Measurements from ENCODE around the gene MDFIC. TPM values are rescaled to one million over a fixed set of nuclear protein-coding genes. Genes with fewer than 3 reads are reported as not detected.
A peak's percentile ranks its signal among the peaks of the same experiment; 100 is the strongest.

MDFIC gene
- total RNA-seq, 1 donor from 2014 or later = 8.7 TPM

DNA sequence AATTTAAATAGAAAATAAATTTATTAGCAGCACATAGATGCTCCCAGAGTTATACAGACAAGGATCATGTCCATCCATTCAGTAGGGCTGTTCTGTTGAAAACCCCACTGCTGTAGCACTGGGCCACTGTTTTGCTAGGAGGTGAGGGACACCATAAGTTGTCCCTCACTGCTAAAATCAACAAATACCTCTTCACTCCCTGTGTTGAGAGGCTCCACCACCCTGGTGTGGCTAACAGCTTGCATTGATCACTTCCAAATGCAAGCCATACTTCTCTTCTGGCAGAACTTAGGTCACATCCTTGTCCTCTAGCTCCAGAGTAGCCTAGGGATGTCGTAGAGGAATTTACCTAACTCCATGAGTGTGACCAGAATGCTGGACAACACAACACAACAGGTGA is 55.4 kb downstream of the MDFIC start:
- Histone ChIP-seq H3K27me3 (ENCODE audit: control insufficient read depth, insufficient read depth, low read length) (no peaks in the 10 kb centered on the region), H3K4me3 (ENCODE audit: low read depth, low read length) (no peak overlapping the region), H3K36me3 (ENCODE audit: control insufficient read depth, insufficient read depth, low read length) (no peaks in the 10 kb centered on the region)
- no peak for FAIRE-seq
- TF ChIP-seq, protein P1, sequence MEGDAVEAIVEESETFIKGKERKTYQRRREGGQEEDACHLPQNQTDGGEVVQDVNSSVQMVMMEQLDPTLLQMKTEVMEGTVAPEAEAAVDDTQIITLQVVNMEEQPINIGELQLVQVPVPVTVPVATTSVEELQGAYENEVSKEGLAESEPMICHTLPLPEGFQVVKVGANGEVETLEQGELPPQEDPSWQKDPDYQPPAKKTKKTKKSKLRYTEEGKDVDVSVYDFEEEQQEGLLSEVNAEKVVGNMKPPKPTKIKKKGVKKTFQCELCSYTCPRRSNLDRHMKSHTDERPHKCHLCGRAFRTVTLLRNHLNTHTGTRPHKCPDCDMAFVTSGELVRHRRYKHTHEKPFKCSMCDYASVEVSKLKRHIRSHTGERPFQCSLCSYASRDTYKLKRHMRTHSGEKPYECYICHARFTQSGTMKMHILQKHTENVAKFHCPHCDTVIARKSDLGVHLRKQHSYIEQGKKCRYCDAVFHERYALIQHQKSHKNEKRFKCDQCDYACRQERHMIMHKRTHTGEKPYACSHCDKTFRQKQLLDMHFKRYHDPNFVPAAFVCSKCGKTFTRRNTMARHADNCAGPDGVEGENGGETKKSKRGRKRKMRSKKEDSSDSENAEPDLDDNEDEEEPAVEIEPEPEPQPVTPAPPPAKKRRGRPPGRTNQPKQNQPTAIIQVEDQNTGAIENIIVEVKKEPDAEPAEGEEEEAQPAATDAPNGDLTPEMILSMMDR (IDR thresholded peaks at IDR 0.05; ENCODE audit: insufficient read depth, low read length, severe bottlenecking) = no peak
- no peak for DNase-seq (ENCODE audit: low read depth)

DNA sequence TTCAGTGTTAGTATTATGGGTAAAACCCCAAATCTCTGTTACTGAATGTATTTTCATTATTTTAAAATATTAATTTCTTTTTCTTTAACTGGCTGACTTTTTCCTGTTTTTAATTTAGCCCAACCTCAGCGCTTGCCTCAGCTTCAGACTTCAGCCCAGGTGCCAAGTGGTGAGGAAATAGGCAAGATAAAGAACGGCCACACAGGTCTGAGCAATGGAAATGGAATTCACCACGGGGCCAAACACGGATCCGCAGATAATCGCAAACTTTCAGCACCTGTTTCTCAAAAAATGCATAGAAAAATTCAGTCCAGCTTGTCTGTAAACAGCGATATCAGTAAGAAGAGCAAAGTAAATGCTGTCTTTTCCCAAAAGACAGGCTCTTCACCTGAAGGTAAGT is 57.5 kb downstream of the MDFIC start:
- FAIRE-seq = no peak
- Histone ChIP-seq H3K36me3 (ENCODE audit: control insufficient read depth, insufficient read depth, low read length) (no peaks in the 10 kb centered on the region), H3K4me3 (ENCODE audit: low read depth, low read length) (no peak overlapping the region), H3K27me3 (ENCODE audit: control insufficient read depth, insufficient read depth, low read length) (no peaks in the 10 kb centered on the region)
- peak; percentile 71 for DNase-seq (ENCODE audit: low read depth)
- TF ChIP-seq, protein P1 (IDR thresholded peaks at IDR 0.05; ENCODE audit: insufficient read depth, low read length, severe bottlenecking) = no peak

DNA sequence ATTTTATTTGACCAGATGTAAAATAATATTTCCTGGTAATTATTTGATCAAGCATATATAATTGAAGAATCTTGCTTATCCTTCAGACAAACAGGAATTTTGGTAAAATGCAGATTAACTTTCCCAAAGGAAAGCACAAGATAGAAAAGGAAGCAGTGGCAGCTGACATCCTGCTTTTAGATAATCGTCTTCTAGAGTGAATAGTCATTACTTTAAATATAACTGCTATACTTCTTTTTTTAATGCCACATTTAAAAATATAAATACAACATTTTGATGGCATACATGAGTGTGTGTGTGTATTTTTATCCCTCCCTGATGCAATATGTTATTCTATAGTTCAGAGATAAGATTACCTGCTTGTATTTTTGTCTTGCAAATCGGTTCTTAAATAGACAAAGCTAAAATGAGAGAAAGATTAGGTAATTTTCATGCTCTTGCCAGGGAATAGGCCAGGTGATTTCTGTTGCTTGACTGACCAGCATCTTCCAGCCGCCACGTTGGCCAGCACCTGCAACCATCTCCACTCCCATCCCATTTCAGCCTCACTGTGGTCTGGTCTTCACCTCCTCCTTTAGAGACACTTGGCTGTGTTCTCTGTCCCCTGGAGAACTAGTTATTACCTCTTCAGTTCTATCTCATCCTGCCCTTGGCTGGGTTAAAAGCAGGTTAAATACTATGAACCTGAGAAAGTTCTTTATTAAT is 58.1 kb downstream of the MDFIC start:
- H3K36me3 ChIP-seq (ENCODE audit: control insufficient read depth, insufficient read depth, low read length) = no peaks in the 10 kb centered on the region
- TF ChIP-seq, protein P1 (IDR thresholded peaks at IDR 0.05; ENCODE audit: insufficient read depth, low read length, severe bottlenecking) = no peak
- FAIRE-seq = no peak

DNA sequence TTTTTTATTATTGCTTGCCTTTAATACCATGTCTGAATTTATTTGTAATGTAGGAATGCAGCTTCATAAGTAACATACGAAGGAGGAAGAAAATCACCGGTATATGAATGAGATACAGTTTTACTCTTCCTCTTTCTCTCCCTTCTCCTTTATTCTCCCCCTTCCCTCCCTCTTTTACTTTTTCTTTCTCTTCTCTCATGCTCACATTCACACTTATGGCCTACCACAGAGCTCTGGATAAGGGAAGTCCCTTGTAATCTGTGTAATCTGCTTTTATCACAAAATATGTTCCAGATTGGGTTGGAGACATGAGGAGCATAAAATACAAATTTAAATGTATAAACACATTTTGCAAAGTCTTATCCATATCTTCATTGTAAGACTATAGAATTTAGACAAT is 59.4 kb downstream of the MDFIC start:
- H3K4me3 ChIP-seq (ENCODE audit: low read depth, low read length) = no peak overlapping the region
- TF ChIP-seq, protein P1 (IDR thresholded peaks at IDR 0.05; ENCODE audit: insufficient read depth, low read length, severe bottlenecking) = no peak

More for the DNA sequence above, 58.1 kb downstream of the MDFIC start:
- H3K27me3 ChIP-seq (ENCODE audit: control insufficient read depth, insufficient read depth, low read length) = no peaks in the 10 kb centered on the region
- DNase-seq (ENCODE audit: low read depth) = no peak
- no peak overlapping the region for H3K4me3 ChIP-seq (ENCODE audit: low read depth, low read length)

DNA sequence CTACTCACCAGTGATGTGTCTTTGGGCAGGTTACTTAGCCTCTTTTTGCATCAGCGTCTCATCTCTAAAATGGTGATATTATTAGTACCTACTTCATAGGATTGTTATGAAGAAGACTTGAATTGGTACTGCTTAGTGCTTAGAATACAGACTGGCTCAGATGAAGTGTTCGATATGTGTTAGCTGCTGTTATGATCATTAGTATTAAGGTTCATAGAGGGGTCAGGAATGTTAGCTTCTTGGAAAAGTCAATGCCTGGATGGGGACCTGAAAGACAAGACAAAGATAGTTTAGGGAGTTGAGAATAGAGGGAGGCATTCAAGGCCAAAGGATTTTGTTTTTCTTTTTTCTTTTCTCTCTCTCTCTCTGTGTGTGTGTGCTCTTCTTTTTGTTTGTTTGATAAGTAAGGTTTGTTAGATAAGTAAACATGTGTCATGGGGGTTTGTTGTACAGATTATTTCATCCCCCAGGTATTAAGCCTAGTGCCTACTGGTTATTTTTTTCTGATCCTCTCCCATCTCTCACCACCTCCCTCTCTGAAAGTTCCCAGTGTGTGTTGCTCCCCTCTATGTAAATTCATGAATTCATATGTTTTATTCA is 63.3 kb downstream of the MDFIC start:
- Histone ChIP-seq H3K36me3 (ENCODE audit: control insufficient read depth, insufficient read depth, low read length) (no peaks in the 10 kb centered on the region), H3K4me3 (ENCODE audit: low read depth, low read length) (no peak overlapping the region), H3K27me3 (ENCODE audit: control insufficient read depth, insufficient read depth, low read length) (no peaks in the 10 kb centered on the region)
- no peak for DNase-seq (ENCODE audit: low read depth)
- TF ChIP-seq, protein P1 (IDR thresholded peaks at IDR 0.05; ENCODE audit: insufficient read depth, low read length, severe bottlenecking) = no peak
- FAIRE-seq = no peak

More for the DNA sequence above, 59.4 kb downstream of the MDFIC start:
- H3K36me3 ChIP-seq (ENCODE audit: control insufficient read depth, insufficient read depth, low read length) = no peaks in the 10 kb centered on the region
- no peaks in the 10 kb centered on the region for H3K27me3 ChIP-seq (ENCODE audit: control insufficient read depth, insufficient read depth, low read length)
- FAIRE-seq (no peak), DNase-seq (ENCODE audit: low read depth) (no peak)
